Measurements from ENCODE around the gene CBS.
"Not testable (repeated sequence)": the region's sequence is repeated elsewhere in the genome, so short reads cannot be mapped to it uniquely, and the experiment has no call there.

The CBS gene

GRCh38 chr21:43023175-43023574 is 52.5 kb downstream of the CBS start:
- DNase-seq, result no peak

GRCh38 chr21:43021756-43022600 is 53.7 kb downstream of the CBS start:
- DNase-seq, result no peak

GRCh38 chr21:43021191-43021590 is 54.4 kb downstream of the CBS start:
- DNase-seq, result no peak

GRCh38 chr21:43020771-43021170 is 54.9 kb downstream of the CBS start:
- no peak for DNase-seq

GRCh38 chr21:43020177-43020576 is 55.5 kb downstream of the CBS start:
- no peak for DNase-seq

GRCh38 chr21:43018519-43018918 is 57.1 kb downstream of the CBS start:
- no peak for DNase-seq

- no peak for DNase-seq
Observed at GRCh38 chr21:43016728-43017127, 58.9 kb downstream of the CBS start.

- no peak for DNase-seq
Observed at GRCh38 chr21:43015906-43016540, 59.6 kb downstream of the CBS start.

GRCh38 chr21:43012596-43012995 is 63.0 kb downstream of the CBS start:
- no peak for DNase-seq

GRCh38 chr21:43006874-43007208 is 68.8 kb downstream of the CBS start:
- DNase-seq, result no peak

- DNase-seq, result not testable (repeated sequence)
Observed at GRCh38 chr21:43006051-43006873, 69.4 kb downstream of the CBS start.

- no peak for DNase-seq
Observed at GRCh38 chr21:43005635-43006034, 70.0 kb downstream of the CBS start.

- no peak for DNase-seq
Observed at GRCh38 chr21:43004926-43005325, 70.7 kb downstream of the CBS start.

All from T-helper 9 cell (primary cell).